HepG2 (cell line): ENCODE results near the gene MAP3K3. TPM values are rescaled to one million over a fixed set of nuclear protein-coding genes. Genes with fewer than 3 reads are reported as not detected.

Source experiments
- ARID4A ChIP-seq: sonication (generic); formaldehyde crosslinking; IDR thresholded peaks from 2 replicates; pipeline ENCODE4 v1.5.0; 2020; ENCODE audit warnings: mild to moderate bottlenecking, missing genetic modification reagents, borderline replicate concordance
- CBX2 ChIP-seq, 2 experiments: fragments of 200-600 bp in 1 of 2; sonication (generic); formaldehyde crosslinking in 1 of 2; IDR thresholded peaks; 2 replicates each; pipeline versions ENCODE4 v1.7.0 to v1.8.1; 2018 to 2022; ENCODE audit warnings: low read depth in 2 of 2, low read length in 1 of 2, mild to moderate bottlenecking in 1 of 2, missing genetic modification reagents in 1 of 2
- CERS6 ChIP-seq: sonication (generic); formaldehyde crosslinking; IDR thresholded peaks from 2 replicates; pipeline ENCODE4 v1.5.0; 2020; ENCODE audit warnings: missing genetic modification reagents
- KAT8 ChIP-seq: IDR thresholded peaks from 2 replicates; pipeline ENCODE4 v1.6.1; 2016; ENCODE audit warnings: missing genetic modification reagents, missing compliant biosample characterization
- KDM3A ChIP-seq: IDR thresholded peaks from 2 replicates; pipeline ENCODE4 v1.6.1; 2018; ENCODE audit warnings: low read depth, missing compliant biosample characterization
- MAX ChIP-seq: IDR thresholded peaks from 2 replicates; pipeline ENCODE4 v1.6.1; 2012; ENCODE audit warnings: inconsistent platforms
- NFE2L2 ChIP-seq: fragments of 150-350 bp; IDR thresholded peaks from 2 replicates; pipeline ENCODE4 v1.6.1; 2014; ENCODE audit warnings: low read length
- RARA ChIP-seq: IDR thresholded peaks from 2 replicates; pipeline ENCODE4 v1.6.1; 2016; ENCODE audit warnings: missing genetic modification reagents, missing compliant biosample characterization
- RFXANK ChIP-seq: IDR thresholded peaks from 2 replicates; pipeline ENCODE4 v1.6.1; 2016
- SAP130 ChIP-seq: IDR thresholded peaks from 2 replicates; pipeline ENCODE4 v1.6.1; 2016; ENCODE audit warnings: low read depth
- SMAD1 ChIP-seq: sonication (generic); formaldehyde crosslinking; IDR thresholded peaks from 2 replicates; pipeline ENCODE4 v1.4.0; 2020; ENCODE audit warnings: missing genetic modification reagents, low read depth, mild to moderate bottlenecking, borderline replicate concordance
- SOX5 ChIP-seq: IDR thresholded peaks from 2 replicates; pipeline ENCODE4 v1.6.1; 2016; ENCODE audit warnings: borderline replicate concordance
- ZNF274 ChIP-seq: sonication (generic); formaldehyde crosslinking; IDR thresholded peaks from 2 replicates; pipeline ENCODE4 v1.5.1; 2020; ENCODE audit warnings: mild to moderate bottlenecking, missing genetic modification reagents
- ZNF383 ChIP-seq: sonication (generic); formaldehyde crosslinking; IDR thresholded peaks from 2 replicates; pipeline ENCODE4 v1.4.0; 2020; ENCODE audit warnings: missing genetic modification reagents, mild to moderate bottlenecking, borderline replicate concordance
- ZNF441 ChIP-seq: sonication (generic); formaldehyde crosslinking; IDR thresholded peaks from 2 replicates; pipeline ENCODE4 v1.7.0; 2021; ENCODE audit warnings: missing genetic modification reagents, borderline replicate concordance
- ZNF614 ChIP-seq: IDR thresholded peaks from 2 replicates; pipeline ENCODE4 v1.6.1; 2018; ENCODE audit warnings: missing biosample characterization, missing genetic modification reagents, inconsistent platforms, borderline replicate concordance
- ZNF629 ChIP-seq: sonication (generic); formaldehyde crosslinking; conservative IDR thresholded peaks from 2 replicates; pipeline ENCODE4 v1.5.0; 2020; ENCODE audit warnings: missing genetic modification reagents
- polyA plus RNA-seq, 8 experiments: library from polyadenylated mRNA; depleted of rRNA in 3 of 8; stranded (reverse) in 7 of 8; unstranded in 1 of 8; fragments of >200 nt; fragmentation: Illumina TruSeq in 4 of 8; extraction: Trizol in 4 of 8; gene quantifications; 2 replicates each; pipeline versions ENCODE4 v1.2.1 to v1.2.3, GENCODE V29; 2011 to 2016; ENCODE audit warnings: low read depth in 4 of 8, missing spikeins in 1 of 8, mixed read lengths in 1 of 8; ENCODE audit not compliant: insufficient read depth in 1 of 8
- total RNA-seq, 5 experiments: library from RNA; depleted of rRNA; stranded (reverse); fragments of >200 nt; fragmentation: Illumina TruSeq; extraction: Trizol; gene quantifications; 2 replicates each; pipeline ENCODE4 v1.2.3, GENCODE V29; 2016; ENCODE audit warnings: low read depth in 1 of 5
- TF ChIP-seq, protein P1 (sequence below): sonication (generic); formaldehyde crosslinking; IDR thresholded peaks from 2 replicates; pipeline ENCODE4 v1.8.1; 2023; ENCODE audit warnings: missing genetic modification reagents, inconsistent platforms, borderline replicate concordance
- TF ChIP-seq, protein P2 (sequence below): sonication (generic); formaldehyde crosslinking; IDR thresholded peaks from 2 replicates; pipeline ENCODE4 v1.4.0; 2020; ENCODE audit warnings: missing genetic modification reagents, borderline replicate concordance

MAP3K3 gene
- total and polyA plus RNA-seq, 2 of the 13 experiments (the other 11 are each of a cell fraction or from before 2014, with no cell fraction given), result 17.7 to 21.8 TPM

DNA sequence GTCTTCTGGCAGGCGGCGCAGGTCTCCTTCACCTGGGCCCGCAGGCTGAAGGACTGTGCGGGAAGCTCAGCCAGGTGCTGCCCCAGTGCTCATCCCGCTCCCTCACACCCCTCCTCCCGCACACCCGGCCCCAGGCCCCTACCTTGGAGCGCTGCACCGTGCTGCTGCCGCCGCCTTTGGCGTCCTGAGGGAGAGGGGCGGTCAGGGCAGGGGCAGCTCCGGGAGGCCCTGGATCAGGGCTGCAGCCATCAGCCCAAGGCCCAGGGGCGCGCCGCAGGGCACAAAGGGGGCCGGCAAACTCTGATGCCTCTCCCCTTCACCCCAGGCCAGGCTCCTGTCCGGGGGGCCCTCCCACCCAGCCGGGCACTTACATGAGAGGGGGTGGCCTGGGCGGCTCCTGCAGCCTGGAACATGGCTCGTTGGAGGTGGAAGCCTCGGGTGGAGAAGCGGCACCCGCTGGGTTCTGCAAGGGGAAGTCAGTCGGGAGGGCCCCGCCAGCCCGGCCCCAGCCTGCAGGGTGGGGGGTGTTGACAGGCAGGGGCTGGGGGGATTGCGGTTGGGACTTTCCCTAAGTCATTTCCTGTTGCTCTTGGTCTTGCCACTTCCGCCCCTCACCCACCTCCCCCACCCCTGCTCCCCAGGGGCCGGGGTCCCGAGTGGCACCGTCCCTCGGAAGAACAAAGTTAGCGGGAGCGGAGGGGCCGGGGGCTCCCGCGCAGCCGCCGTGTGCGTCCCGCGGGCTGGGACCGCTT is 76.8 kb downstream of the MAP3K3 start (continued):
- TF ChIP-seq, protein P1, sequence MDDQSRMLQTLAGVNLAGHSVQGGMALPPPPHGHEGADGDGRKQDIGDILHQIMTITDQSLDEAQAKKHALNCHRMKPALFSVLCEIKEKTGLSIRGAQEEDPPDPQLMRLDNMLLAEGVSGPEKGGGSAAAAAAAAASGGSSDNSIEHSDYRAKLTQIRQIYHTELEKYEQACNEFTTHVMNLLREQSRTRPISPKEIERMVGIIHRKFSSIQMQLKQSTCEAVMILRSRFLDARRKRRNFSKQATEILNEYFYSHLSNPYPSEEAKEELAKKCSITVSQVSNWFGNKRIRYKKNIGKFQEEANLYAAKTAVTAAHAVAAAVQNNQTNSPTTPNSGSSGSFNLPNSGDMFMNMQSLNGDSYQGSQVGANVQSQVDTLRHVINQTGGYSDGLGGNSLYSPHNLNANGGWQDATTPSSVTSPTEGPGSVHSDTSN (CRISPR knock-in tag), result no peak
- no peak for TF ChIP-seq KDM3A (CRISPR knock-in tag)
- no peak for TF ChIP-seq CERS6 (CRISPR knock-in tag)
- no peak for TF ChIP-seq MAX
- TF ChIP-seq ZNF629 (CRISPR knock-in tag), result no peak
- no peak for TF ChIP-seq ZNF614 (CRISPR knock-in tag)
- TF ChIP-seq NFE2L2, result no peak
- peak; percentile 43; the same call in 1 of the 2 replicates for TF ChIP-seq KAT8 (CRISPR knock-in tag)
- no peak for TF ChIP-seq RARA (CRISPR knock-in tag)
- peak; percentile 73 for TF ChIP-seq ZNF274
- TF ChIP-seq ARID4A, result no peak; the same call in 1 of the 2 replicates
- TF ChIP-seq ZNF383, result no peak
- no peak for TF ChIP-seq ZNF441
- TF ChIP-seq SAP130 (CRISPR knock-in tag), result peak; percentile 25; the same call in 1 of the 2 replicates
- no peak for TF ChIP-seq CBX2 (IDR thresholded peaks at IDR 0.05; ENCODE audit: low read depth, low read length)
- no peak for TF ChIP-seq CBX2 (CRISPR knock-in tag; IDR thresholded peaks at IDR 0.05; ENCODE audit: low read depth)
- TF ChIP-seq, protein P2, sequence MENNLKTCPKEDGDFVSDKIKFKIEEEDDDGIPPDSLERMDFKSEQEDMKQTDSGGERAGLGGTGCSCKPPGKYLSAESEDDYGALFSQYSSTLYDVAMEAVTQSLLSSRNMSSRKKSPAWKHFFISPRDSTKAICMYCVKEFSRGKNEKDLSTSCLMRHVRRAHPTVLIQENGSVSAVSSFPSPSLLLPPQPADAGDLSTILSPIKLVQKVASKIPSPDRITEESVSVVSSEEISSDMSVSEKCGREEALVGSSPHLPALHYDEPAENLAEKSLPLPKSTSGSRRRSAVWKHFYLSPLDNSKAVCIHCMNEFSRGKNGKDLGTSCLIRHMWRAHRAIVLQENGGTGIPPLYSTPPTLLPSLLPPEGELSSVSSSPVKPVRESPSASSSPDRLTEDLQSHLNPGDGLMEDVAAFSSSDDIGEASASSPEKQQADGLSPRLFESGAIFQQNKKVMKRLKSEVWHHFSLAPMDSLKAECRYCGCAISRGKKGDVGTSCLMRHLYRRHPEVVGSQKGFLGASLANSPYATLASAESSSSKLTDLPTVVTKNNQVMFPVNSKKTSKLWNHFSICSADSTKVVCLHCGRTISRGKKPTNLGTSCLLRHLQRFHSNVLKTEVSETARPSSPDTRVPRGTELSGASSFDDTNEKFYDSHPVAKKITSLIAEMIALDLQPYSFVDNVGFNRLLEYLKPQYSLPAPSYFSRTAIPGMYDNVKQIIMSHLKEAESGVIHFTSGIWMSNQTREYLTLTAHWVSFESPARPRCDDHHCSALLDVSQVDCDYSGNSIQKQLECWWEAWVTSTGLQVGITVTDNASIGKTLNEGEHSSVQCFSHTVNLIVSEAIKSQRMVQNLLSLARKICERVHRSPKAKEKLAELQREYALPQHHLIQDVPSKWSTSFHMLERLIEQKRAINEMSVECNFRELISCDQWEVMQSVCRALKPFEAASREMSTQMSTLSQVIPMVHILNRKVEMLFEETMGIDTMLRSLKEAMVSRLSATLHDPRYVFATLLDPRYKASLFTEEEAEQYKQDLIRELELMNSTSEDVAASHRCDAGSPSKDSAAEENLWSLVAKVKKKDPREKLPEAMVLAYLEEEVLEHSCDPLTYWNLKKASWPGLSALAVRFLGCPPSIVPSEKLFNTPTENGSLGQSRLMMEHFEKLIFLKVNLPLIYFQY (CRISPR knock-in tag), result no peak
- no peak for TF ChIP-seq SOX5 (CRISPR knock-in tag)
- TF ChIP-seq SMAD1 (CRISPR knock-in tag), result no peak
- no peak for TF ChIP-seq RFXANK (CRISPR knock-in tag)
